ENCODE results near the gene CTIF. TPM values are rescaled to one million over a fixed set of nuclear protein-coding genes. Genes with fewer than 3 reads are reported as not detected.

CTIF gene
- total RNA-seq, 2 experiments from 2014 or later, result 3.6 to 4.1 TPM

- H3K9me3 Mint-ChIP-seq, result peaks cover 5% of the 10 kb centered on the region
- no peaks in the 10 kb centered on the region for H3K27me3 Mint-ChIP-seq (ENCODE audit: low read depth)
- peaks cover 1% of the 10 kb centered on the region for H3K36me3 Mint-ChIP-seq (ENCODE audit: low read depth)
- H3K4me3 Mint-ChIP-seq, result no peak overlapping the region
- DNase-seq, result no peak
- intact Hi-C loops (cut with micrococcal nuclease), result no loop called here
- H3K4me1 Mint-ChIP-seq (ENCODE audit: low read depth), result no peaks in the 10 kb centered on the region
- CTCF ChIA-PET, result interaction anchor here (1.2 to 1.5 kb wide), 2 partner anchors 193 to 194 kb away, joined by 3 to 6 read pairs; no protein-coding TSS in a partner anchor
- no peak overlapping the region for H3K27ac Mint-ChIP-seq
These were observed 129.8 kb downstream of the CTIF start for GRCh38 chr18:48668466-48669179.

- Mint-ChIP-seq H3K36me3 (ENCODE audit: low read depth) (peaks cover 1% of the 10 kb centered on the region), H3K27ac (no peak overlapping the region), H3K4me3 (no peak overlapping the region), H3K27me3 (ENCODE audit: low read depth) (no peaks in the 10 kb centered on the region), H3K4me1 (ENCODE audit: low read depth) (no peaks in the 10 kb centered on the region), H3K9me3 (peaks cover 5% of the 10 kb centered on the region)
- CTCF ChIA-PET, result interaction anchor here (0.6 to 0.9 kb wide), 2 partner anchors 119 to 218 kb away, joined by 3 to 4 read pairs; no protein-coding TSS in a partner anchor
- intact Hi-C loops (cut with micrococcal nuclease), result no loop called here
- no peak for DNase-seq
These were observed 130.4 kb downstream of the CTIF start for GRCh38 chr18:48669180-48669675.

GRCh38 chr18:48669991-48670750 lies 131.3 kb downstream of the CTIF start:
- H3K36me3 Mint-ChIP-seq (ENCODE audit: low read depth), result peaks cover 1% of the 10 kb centered on the region
- no peaks in the 10 kb centered on the region for H3K4me1 Mint-ChIP-seq (ENCODE audit: low read depth)
- no peak for DNase-seq
- no peaks in the 10 kb centered on the region for H3K27me3 Mint-ChIP-seq (ENCODE audit: low read depth)
- no peak overlapping the region for H3K27ac Mint-ChIP-seq
- CTCF ChIA-PET, result interaction anchor here (0.9 kb wide), 1 partner anchor 120 kb away, joined by 4 read pairs; no protein-coding TSS in a partner anchor
- no peak overlapping the region for H3K4me3 Mint-ChIP-seq
- intact Hi-C loops (cut with micrococcal nuclease), result loop anchor here (10.0 kb wide), 1 partner anchor 1595 kb away; the partner anchor contains the start of gene CFAP53
- H3K9me3 Mint-ChIP-seq, result peaks cover 5% of the 10 kb centered on the region

- CTCF ChIA-PET, result interaction anchor here (1.1 kb wide), 1 partner anchor 195 kb away, joined by 3 read pairs; no protein-coding TSS in a partner anchor
These were observed 132.1 kb downstream of the CTIF start for GRCh38 chr18:48670751-48671560.

GRCh38 chr18:48671561-48671945 lies 132.7 kb downstream of the CTIF start:
- Mint-ChIP-seq H3K9me3 (peaks cover 5% of the 10 kb centered on the region), H3K27me3 (ENCODE audit: low read depth) (no peaks in the 10 kb centered on the region), H3K4me1 (ENCODE audit: low read depth) (no peaks in the 10 kb centered on the region), H3K4me3 (no peak overlapping the region), H3K27ac (no peak overlapping the region), H3K36me3 (ENCODE audit: low read depth) (peaks cover 1% of the 10 kb centered on the region)
- DNase-seq, result no peak
- CTCF ChIA-PET, result interaction anchor here (1.1 kb wide), 1 partner anchor 196 kb away, joined by 3 read pairs; no protein-coding TSS in a partner anchor
- intact Hi-C loops (cut with micrococcal nuclease), result loop anchor here (10.0 kb wide), 1 partner anchor 1593 kb away; the partner anchor contains the start of gene CFAP53

More at GRCh38 chr18:48670751-48671560, 132.1 kb downstream of the CTIF start:
- Mint-ChIP-seq H3K4me1 (ENCODE audit: low read depth) (no peaks in the 10 kb centered on the region), H3K4me3 (no peak overlapping the region), H3K27ac (no peak overlapping the region), H3K36me3 (ENCODE audit: low read depth) (peaks cover 1% of the 10 kb centered on the region), H3K27me3 (ENCODE audit: low read depth) (no peaks in the 10 kb centered on the region), H3K9me3 (peaks cover 5% of the 10 kb centered on the region)
- intact Hi-C loops (cut with micrococcal nuclease), result loop anchor here (10.0 kb wide), 1 partner anchor 1594 kb away; the partner anchor contains the start of gene CFAP53
- no peak for DNase-seq

GRCh38 chr18:48672671-48673340 lies 134.0 kb downstream of the CTIF start:
- H3K9me3 Mint-ChIP-seq, result peaks cover 5% of the 10 kb centered on the region
- H3K27ac Mint-ChIP-seq, result no peak overlapping the region
- no peak overlapping the region for H3K4me3 Mint-ChIP-seq
- no peaks in the 10 kb centered on the region for H3K4me1 Mint-ChIP-seq (ENCODE audit: low read depth)
- no peak for DNase-seq
- H3K27me3 Mint-ChIP-seq (ENCODE audit: low read depth), result no peaks in the 10 kb centered on the region
- peaks cover 1% of the 10 kb centered on the region for H3K36me3 Mint-ChIP-seq (ENCODE audit: low read depth)
- CTCF ChIA-PET, result interaction anchor here (1.0 to 1.6 kb wide), 3 partner anchors 8 to 240 kb away, joined by 4 to 5 read pairs (median 4); no protein-coding TSS in a partner anchor
- intact Hi-C loops (cut with micrococcal nuclease), result loop anchor here (10.0 kb wide), 1 partner anchor 1592 kb away; the partner anchor contains the start of gene CFAP53

- no peak overlapping the region for H3K4me3 Mint-ChIP-seq
- no peaks in the 10 kb centered on the region for H3K4me1 Mint-ChIP-seq (ENCODE audit: low read depth)
- peaks cover 5% of the 10 kb centered on the region for H3K9me3 Mint-ChIP-seq
- peaks cover 1% of the 10 kb centered on the region for H3K36me3 Mint-ChIP-seq (ENCODE audit: low read depth)
- H3K27me3 Mint-ChIP-seq (ENCODE audit: low read depth), result no peaks in the 10 kb centered on the region
- H3K27ac Mint-ChIP-seq, result no peak overlapping the region
- CTCF ChIA-PET, result interaction anchor here (1.0 to 1.6 kb wide), 4 partner anchors 9 to 1684 kb away, joined by 3 to 5 read pairs (median 4); no protein-coding TSS in a partner anchor
- intact Hi-C loops (cut with micrococcal nuclease), result loop anchor here (10.0 kb wide), 1 partner anchor 1591 kb away; the partner anchor contains the start of gene CFAP53
- no peak for DNase-seq
These were observed 134.6 kb downstream of the CTIF start for GRCh38 chr18:48673456-48673852.

GRCh38 chr18:48673853-48674721 lies 135.3 kb downstream of the CTIF start:
- no peak for DNase-seq
- no peaks in the 10 kb centered on the region for H3K27me3 Mint-ChIP-seq (ENCODE audit: low read depth)
- no peak overlapping the region for H3K4me3 Mint-ChIP-seq
- CTCF ChIA-PET, result interaction anchor here (0.6 to 1.6 kb wide), 6 partner anchors 10 to 1683 kb away, joined by 3 to 5 read pairs (median 4); no protein-coding TSS in a partner anchor
- peaks cover 5% of the 10 kb centered on the region for H3K9me3 Mint-ChIP-seq
- intact Hi-C loops (cut with micrococcal nuclease), result loop anchor here (2.0 to 10.0 kb wide), 2 partner anchors 103 to 1591 kb away; partner anchors contain the start of gene CFAP53
- H3K4me1 Mint-ChIP-seq (ENCODE audit: low read depth), result no peaks in the 10 kb centered on the region
- H3K36me3 Mint-ChIP-seq (ENCODE audit: low read depth), result peaks cover 1% of the 10 kb centered on the region
- no peak overlapping the region for H3K27ac Mint-ChIP-seq

- CTCF ChIA-PET, result interaction anchor here (0.6 to 1.5 kb wide), 4 partner anchors 10 to 1683 kb away, joined by 3 to 4 read pairs (median 3); no protein-coding TSS in a partner anchor
- Mint-ChIP-seq H3K36me3 (ENCODE audit: low read depth) (peaks cover 1% of the 10 kb centered on the region), H3K27ac (no peak overlapping the region), H3K27me3 (ENCODE audit: low read depth) (no peaks in the 10 kb centered on the region), H3K4me1 (ENCODE audit: low read depth) (no peaks in the 10 kb centered on the region), H3K4me3 (no peak overlapping the region), H3K9me3 (peaks cover 5% of the 10 kb centered on the region)
- intact Hi-C loops (cut with micrococcal nuclease), result loop anchor here (1.0 to 10.0 kb wide), 14 partner anchors 102 to 1590 kb away; partner anchors contain the start of genes C18orf32, CFAP53, DYM and LIPG
- no peak for DNase-seq
These were observed 136.0 kb downstream of the CTIF start for GRCh38 chr18:48674758-48675351.

GRCh38 chr18:48675352-48675761 lies 136.5 kb downstream of the CTIF start:
- Mint-ChIP-seq H3K27me3 (ENCODE audit: low read depth) (no peaks in the 10 kb centered on the region), H3K9me3 (peaks cover 5% of the 10 kb centered on the region), H3K27ac (no peak overlapping the region), H3K36me3 (ENCODE audit: low read depth) (peaks cover 1% of the 10 kb centered on the region), H3K4me3 (no peak overlapping the region), H3K4me1 (ENCODE audit: low read depth) (no peaks in the 10 kb centered on the region)
- intact Hi-C loops (cut with micrococcal nuclease), result loop anchor here (1.0 to 10.0 kb wide), 14 partner anchors 101 to 1589 kb away; partner anchors contain the start of genes C18orf32, CFAP53, DYM and LIPG
- CTCF ChIA-PET, result interaction anchor here (0.8 kb wide), 1 partner anchor 772 kb away, joined by 5 read pairs; no protein-coding TSS in a partner anchor
- peak; percentile 87 for DNase-seq
